ENCODE results near the gene LRCH1.

The LRCH1 gene

GRCh38 chr13:46637213-46637612 lies 84.2 kb downstream of the LRCH1 start:
- ChIA-PET POLR2A (no interaction called here), CTCF (no interaction called here)
- TF ChIP-seq PKNOX1 (IDR thresholded peaks at IDR 0.05) (no peak), NFRKB (IDR thresholded peaks at IDR 0.05) (no peak), ELF4 (IDR thresholded peaks at IDR 0.05) (no peak), LEF1 (IDR thresholded peaks at IDR 0.05; ENCODE audit: borderline replicate concordance) (no peak), HDGF (IDR thresholded peaks at IDR 0.05; ENCODE audit: borderline replicate concordance) (no peak), BHLHE40 (IDR thresholded peaks at IDR 0.05; ENCODE audit: borderline replicate concordance) (no peak), SUZ12 (IDR thresholded peaks at IDR 0.05) (no peak)
- no peak for DNase-seq (ENCODE audit: extremely low spot score)

- ChIA-PET CTCF (no interaction called here), POLR2A (no interaction called here)
- TF ChIP-seq FOXK2 (IDR thresholded peaks at IDR 0.05), result no peak
- TF ChIP-seq HDGF (IDR thresholded peaks at IDR 0.05; ENCODE audit: borderline replicate concordance), result no peak
- TF ChIP-seq TARDBP (IDR thresholded peaks at IDR 0.05), result no peak
- TF ChIP-seq FOXA1 (IDR thresholded peaks at IDR 0.05), result no peak
- TF ChIP-seq FOXM1 (IDR thresholded peaks at IDR 0.05; ENCODE audit: borderline replicate concordance), result no peak
- TF ChIP-seq ZNF384 (IDR thresholded peaks at IDR 0.05), result no peak
- no peak for TF ChIP-seq SP1 (IDR thresholded peaks at IDR 0.05)
- DNase-seq (ENCODE audit: extremely low spot score), result no peak
Observed at GRCh38 chr13:46638262-46638661, 85.3 kb downstream of the LRCH1 start.

GRCh38 chr13:46639033-46639981 lies 86.3 kb downstream of the LRCH1 start:
- POLR2A ChIA-PET, result no interaction called here
- DNase-seq (ENCODE audit: extremely low spot score), result no peak
- CTCF ChIA-PET, result no interaction called here
- no peak for TF ChIP-seq FOXK2 (IDR thresholded peaks at IDR 0.05)
- TF ChIP-seq NFRKB (IDR thresholded peaks at IDR 0.05), result no peak
- no peak for TF ChIP-seq SUZ12 (IDR thresholded peaks at IDR 0.05)
- TF ChIP-seq FOXA1 (IDR thresholded peaks at IDR 0.05), result no peak
- no peak for TF ChIP-seq TARDBP (IDR thresholded peaks at IDR 0.05)
- no peak for TF ChIP-seq CTBP1 (IDR thresholded peaks at IDR 0.05; ENCODE audit: borderline replicate concordance)
- TF ChIP-seq PKNOX1 (IDR thresholded peaks at IDR 0.05), result no peak
- no peak for TF ChIP-seq BHLHE40 (IDR thresholded peaks at IDR 0.05; ENCODE audit: borderline replicate concordance)
- no peak for TF ChIP-seq L3MBTL2 (conservative IDR thresholded peaks at IDR 0.05)
- no peak for TF ChIP-seq FOXM1 (IDR thresholded peaks at IDR 0.05; ENCODE audit: borderline replicate concordance)
- TF ChIP-seq HDGF (IDR thresholded peaks at IDR 0.05; ENCODE audit: borderline replicate concordance), result no peak
- TF ChIP-seq ZNF384 (IDR thresholded peaks at IDR 0.05), result no peak
- TF ChIP-seq SP1 (IDR thresholded peaks at IDR 0.05), result no peak
- no peak for TF ChIP-seq ELF4 (IDR thresholded peaks at IDR 0.05)

GRCh38 chr13:46640843-46641242 lies 87.9 kb downstream of the LRCH1 start:
- ChIA-PET POLR2A (no interaction called here), CTCF (no interaction called here)
- TF ChIP-seq HDGF (IDR thresholded peaks at IDR 0.05; ENCODE audit: borderline replicate concordance) (no peak), SP1 (IDR thresholded peaks at IDR 0.05) (no peak), SUZ12 (IDR thresholded peaks at IDR 0.05) (no peak), FOXK2 (IDR thresholded peaks at IDR 0.05) (no peak), CTBP1 (IDR thresholded peaks at IDR 0.05; ENCODE audit: borderline replicate concordance) (no peak), FOXM1 (IDR thresholded peaks at IDR 0.05; ENCODE audit: borderline replicate concordance) (no peak), BHLHE40 (IDR thresholded peaks at IDR 0.05; ENCODE audit: borderline replicate concordance) (no peak), ZNF384 (IDR thresholded peaks at IDR 0.05) (no peak), FOXA1 (IDR thresholded peaks at IDR 0.05) (no peak), ELF4 (IDR thresholded peaks at IDR 0.05) (no peak), PKNOX1 (IDR thresholded peaks at IDR 0.05) (no peak), L3MBTL2 (conservative IDR thresholded peaks at IDR 0.05) (no peak)
- no peak for DNase-seq (ENCODE audit: extremely low spot score)

- no peak for DNase-seq (ENCODE audit: extremely low spot score)
- TF ChIP-seq ELF4 (IDR thresholded peaks at IDR 0.05) (no peak), NFRKB (IDR thresholded peaks at IDR 0.05) (no peak), TARDBP (IDR thresholded peaks at IDR 0.05) (no peak), ZNF384 (IDR thresholded peaks at IDR 0.05) (no peak), LEF1 (IDR thresholded peaks at IDR 0.05; ENCODE audit: borderline replicate concordance) (no peak), BHLHE40 (IDR thresholded peaks at IDR 0.05; ENCODE audit: borderline replicate concordance) (no peak), SUZ12 (IDR thresholded peaks at IDR 0.05) (no peak), FOXA1 (IDR thresholded peaks at IDR 0.05) (no peak), HDGF (IDR thresholded peaks at IDR 0.05; ENCODE audit: borderline replicate concordance) (no peak), PKNOX1 (IDR thresholded peaks at IDR 0.05) (no peak), FOXM1 (IDR thresholded peaks at IDR 0.05; ENCODE audit: borderline replicate concordance) (no peak), CTBP1 (IDR thresholded peaks at IDR 0.05; ENCODE audit: borderline replicate concordance) (no peak), L3MBTL2 (conservative IDR thresholded peaks at IDR 0.05) (no peak), FOXK2 (IDR thresholded peaks at IDR 0.05) (no peak)
- CTCF ChIA-PET, result no interaction called here
- POLR2A ChIA-PET, result no interaction called here
Observed at GRCh38 chr13:46641274-46642081, 88.5 kb downstream of the LRCH1 start.

Data from HEK293T (cell line).